Body of pancreas (tissue), 4 donors: ENCODE data around the gene HOXB9.

Experiments
- POLR2A ChIP-seq, 3 donors: fragments of 450-650 bp; IDR thresholded peaks; one replicate each; pipeline ENCODE4 v1.6.1; 2016; ENCODE audit warnings: antibody characterized with exemption in 3 of 3, mild to moderate bottlenecking in 2 of 3
- TF ChIP-seq, protein P1 (sequence below), 7 experiments: fragments of 450-650 bp in 4 of 7; fragments of 200-600 bp in 3 of 7; sonication (generic) in 3 of 7; IDR thresholded peaks; one replicate each; pipeline ENCODE4 v1.5.1; 2016 to 2019; ENCODE audit warnings: antibody characterized with exemption in 7 of 7

DNA sequence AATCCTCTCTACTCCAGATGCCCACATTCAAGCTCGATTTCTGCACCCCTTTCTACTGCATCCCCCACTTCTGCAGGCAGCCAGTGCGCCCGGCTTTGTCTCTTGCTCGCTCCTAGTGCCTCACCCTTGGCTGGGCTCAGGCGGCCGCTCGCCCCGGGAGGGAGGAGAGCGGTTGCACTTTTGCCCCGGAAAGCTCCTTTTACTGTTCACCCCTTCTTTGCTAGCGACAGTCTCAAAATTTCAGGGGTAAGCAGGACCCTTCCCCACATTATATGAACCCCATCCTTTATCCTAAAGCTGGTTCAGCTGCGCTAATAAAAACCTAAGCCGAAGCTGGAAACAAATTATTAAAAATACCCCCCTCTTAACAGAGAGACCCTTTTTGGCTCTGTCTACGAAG lies 33.6 kb downstream of the HOXB9 start:
- TF ChIP-seq, protein P1, sequence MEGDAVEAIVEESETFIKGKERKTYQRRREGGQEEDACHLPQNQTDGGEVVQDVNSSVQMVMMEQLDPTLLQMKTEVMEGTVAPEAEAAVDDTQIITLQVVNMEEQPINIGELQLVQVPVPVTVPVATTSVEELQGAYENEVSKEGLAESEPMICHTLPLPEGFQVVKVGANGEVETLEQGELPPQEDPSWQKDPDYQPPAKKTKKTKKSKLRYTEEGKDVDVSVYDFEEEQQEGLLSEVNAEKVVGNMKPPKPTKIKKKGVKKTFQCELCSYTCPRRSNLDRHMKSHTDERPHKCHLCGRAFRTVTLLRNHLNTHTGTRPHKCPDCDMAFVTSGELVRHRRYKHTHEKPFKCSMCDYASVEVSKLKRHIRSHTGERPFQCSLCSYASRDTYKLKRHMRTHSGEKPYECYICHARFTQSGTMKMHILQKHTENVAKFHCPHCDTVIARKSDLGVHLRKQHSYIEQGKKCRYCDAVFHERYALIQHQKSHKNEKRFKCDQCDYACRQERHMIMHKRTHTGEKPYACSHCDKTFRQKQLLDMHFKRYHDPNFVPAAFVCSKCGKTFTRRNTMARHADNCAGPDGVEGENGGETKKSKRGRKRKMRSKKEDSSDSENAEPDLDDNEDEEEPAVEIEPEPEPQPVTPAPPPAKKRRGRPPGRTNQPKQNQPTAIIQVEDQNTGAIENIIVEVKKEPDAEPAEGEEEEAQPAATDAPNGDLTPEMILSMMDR (IDR thresholded peaks at IDR 0.05) = no peak
- no peak for TF ChIP-seq POLR2A (IDR thresholded peaks at IDR 0.05)
